NCI-H1105 (cell line): Measurements from ENCODE around the gene ACTMAP.
"Not testable (repeated sequence)": the region's sequence is repeated elsewhere in the genome, so short reads cannot be mapped to it uniquely, and the experiment has no call there.

Source experiments
- DNase-seq: peaks from one replicate; lab custom pipeline; 2025; lab: John Stamatoyannopoulos, UW

Gene ACTMAP, protein sequence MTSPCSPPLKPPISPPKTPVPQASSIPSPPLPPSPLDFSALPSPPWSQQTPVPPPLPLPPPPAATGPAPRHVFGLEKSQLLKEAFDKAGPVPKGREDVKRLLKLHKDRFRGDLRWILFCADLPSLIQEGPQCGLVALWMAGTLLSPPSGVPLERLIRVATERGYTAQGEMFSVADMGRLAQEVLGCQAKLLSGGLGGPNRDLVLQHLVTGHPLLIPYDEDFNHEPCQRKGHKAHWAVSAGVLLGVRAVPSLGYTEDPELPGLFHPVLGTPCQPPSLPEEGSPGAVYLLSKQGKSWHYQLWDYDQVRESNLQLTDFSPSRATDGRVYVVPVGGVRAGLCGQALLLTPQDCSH

DNA sequence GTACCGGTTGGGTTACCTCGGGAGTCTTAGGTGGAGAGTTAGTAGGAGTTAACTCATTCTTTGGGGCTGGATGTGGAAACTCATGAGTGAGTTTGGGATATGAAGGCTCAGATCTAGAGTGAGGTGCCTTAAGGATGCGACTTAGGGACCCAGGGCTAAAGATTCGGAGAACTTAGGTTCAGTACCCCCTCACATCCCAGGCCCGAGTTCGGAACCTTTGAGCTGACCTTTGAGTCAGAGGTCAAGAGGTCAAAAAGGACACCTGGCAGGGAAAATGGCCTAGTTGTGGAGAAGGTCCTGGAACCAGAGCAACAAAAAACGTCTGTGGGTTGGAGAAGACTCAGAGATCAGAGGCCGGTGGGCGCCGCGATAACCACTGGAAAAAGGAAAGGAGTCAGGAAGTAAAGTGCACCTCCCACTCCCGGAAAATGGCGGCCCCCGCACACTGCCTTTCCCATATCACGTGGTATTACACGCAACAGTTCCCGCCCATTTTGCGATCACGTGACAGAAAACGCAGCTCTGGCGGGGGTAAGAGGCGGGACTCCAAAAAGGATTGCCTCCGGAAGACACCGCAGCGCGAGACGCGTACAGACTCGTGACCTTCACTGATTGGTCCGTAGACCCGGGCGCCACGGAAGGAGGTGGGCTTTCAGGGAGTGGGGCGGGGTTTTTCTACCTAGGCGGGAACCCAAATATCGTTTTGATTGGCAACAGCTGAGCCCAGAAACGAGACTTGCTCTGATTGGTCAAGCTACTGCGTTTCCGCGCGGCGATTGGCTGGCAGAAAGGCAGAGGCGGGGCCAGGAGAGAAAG lies at the start of gene ACTMAP:
ACTMAP (minus strand) TSS at position 420 of the 816 bp plus-strand sequence. CDS start 674 bp downstream, outside the sequence.
- peak; percentile 100 for DNase-seq

DNA sequence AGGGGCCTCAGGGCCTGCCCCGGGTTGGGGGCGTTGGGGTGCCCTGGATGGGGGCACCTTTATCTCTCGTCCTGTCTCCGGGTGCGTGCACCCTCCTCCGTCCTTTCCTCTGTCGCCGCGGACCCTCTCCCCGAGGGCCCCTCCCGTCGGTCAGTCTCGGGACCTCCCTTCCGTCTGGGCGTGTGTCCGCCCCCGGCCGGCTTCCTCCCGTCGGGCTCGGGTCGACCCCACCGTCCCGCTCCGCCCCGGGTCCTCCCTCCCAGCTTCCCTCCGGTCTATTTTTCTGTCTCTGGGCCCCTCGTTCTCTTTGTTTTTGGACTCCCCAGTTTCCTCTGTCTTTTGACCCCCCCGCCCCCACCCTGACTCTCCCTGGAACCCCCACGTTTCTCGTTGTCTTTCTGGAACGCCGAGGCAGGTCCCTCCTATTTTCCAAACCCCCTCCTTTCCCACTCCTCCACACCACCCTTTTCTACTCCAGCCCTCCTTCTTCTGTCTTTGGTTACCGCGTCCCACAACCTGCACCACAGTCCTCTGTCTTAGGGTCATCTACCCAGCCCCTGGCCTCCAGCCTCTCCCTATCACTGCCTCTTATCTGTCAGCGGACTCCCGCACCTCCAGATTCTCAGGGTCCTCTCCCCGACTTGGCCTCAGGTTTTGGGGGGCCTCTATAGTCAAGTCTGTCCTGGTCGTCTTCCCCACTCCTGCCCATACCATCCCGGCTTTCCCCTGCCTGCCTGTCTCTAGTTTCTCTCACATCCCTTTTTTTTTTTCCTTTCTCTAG lies 49.5 kb upstream of the ACTMAP start:
- no peak for DNase-seq

DNA sequence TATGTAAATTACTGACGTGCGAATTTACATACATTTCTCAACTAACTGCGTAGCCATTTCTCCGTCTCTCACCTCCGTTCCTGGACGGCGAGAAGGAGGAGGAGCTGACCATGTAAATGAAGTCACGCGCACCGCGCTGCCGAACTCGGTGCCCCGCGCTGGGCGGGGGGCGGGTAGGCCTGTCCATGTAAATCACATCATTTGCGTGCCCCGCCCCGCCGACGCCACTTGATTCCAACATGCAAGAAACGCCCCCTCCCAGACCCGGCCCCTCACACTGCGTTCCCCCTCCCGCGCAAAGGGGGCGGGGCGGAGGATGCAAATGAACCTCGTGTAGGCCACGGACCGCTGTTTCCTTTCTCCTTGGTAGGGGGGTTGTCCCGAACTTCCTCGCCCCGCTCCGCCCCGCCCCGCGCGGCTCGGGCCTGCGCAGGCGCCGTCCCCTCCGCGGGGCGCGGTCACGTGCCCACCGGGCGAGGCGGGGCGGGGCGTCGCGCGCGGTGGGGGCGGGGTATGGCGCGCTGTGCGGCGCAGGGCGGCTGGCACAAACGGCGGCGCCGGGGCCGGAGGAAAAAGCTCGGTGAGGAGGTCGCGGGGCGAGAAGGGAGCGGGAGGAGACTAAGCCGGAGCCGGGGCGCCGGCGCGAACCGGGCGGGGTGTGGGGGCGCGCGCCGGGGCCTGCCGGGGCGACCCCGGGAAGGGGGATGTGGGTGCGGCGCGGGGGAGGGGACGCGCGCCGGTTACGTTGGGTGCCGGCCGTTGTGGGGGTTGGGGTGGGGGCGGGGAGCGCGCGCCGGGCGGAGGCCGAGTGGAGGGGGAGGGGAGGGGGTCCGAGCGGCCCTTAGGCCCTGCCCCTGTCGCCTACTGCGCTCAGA lies 48.6 kb upstream of the ACTMAP start, which contains the start of gene EGLN2:
EGLN2 (plus strand) TSS at position 509 of the 875 bp plus-strand sequence. CDS start 1,382 bp downstream, outside the sequence.
- peak; percentile 99 for DNase-seq

DNA sequence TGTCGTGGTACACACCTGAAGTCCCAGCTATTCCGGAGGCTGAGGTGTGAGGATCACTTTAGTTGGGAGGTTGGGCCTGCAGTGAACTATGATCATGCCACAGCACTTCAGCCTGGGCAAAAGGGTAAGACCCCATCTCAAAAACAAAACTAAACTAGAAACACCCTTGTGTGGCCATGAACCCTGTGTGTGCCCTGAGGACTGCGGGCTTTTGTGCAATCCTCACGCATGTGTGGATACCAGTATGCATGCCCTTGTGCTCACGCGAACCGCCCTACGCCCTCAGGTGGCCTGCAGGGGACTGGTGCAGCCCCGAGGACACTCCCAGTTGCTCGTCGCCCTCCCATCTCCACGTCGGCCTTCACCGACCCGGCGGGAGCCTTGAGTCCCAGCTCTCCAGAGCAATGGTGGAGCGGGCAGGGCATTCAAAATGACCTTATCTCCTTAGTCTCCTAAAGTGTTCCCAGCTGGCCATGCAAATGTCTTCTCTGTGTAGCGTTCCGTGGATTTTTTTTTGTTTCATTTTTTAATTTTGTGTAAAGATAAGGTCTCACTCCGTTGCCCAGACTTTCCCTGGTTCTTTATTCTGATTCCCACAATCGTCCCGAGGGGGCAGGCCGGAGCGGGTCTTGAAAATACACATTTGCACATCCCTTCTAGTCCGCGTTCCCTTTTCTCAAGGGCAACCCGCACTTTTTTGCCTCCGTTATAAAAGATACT lies 47.8 kb upstream of the ACTMAP start:
- DNase-seq: peak; percentile 54

DNA sequence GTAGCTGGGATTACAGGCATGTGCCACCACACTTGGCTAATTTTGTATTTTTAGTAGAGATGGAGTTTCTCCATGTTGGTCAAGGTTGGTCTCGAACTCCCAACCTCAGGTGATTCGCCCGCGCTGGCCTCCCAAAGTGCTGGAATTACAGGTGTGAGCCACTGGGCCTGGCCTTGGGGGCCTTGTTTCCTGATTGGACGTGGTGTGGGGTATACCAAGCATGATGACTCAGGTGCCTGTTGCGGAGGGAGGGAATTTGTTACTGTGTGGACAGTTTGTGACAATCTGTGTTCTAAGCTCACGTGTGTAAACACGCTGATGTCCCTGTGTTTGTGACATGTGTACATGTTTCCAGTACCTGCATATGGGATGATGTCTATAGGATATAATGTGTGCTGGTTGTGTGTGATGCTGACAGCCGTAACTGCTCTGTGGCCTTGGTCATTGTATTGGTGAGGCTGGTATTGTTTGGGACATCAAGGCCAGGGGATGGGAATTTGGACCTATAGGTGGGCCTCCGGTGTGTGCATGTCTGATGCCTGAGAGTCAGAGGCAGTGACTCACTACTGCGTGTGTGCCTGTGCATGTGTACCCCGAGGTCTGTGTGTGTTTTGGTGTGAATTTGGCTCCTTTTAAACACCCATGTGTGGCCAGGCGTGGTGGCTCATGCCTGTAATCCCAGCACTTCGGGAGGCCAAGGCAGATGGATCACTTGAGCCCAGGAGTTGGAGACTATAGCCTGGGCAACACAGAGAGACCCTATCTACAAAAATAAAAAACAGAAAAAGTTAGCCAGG lies 47.1 kb upstream of the ACTMAP start:
- DNase-seq: no peak

DNA sequence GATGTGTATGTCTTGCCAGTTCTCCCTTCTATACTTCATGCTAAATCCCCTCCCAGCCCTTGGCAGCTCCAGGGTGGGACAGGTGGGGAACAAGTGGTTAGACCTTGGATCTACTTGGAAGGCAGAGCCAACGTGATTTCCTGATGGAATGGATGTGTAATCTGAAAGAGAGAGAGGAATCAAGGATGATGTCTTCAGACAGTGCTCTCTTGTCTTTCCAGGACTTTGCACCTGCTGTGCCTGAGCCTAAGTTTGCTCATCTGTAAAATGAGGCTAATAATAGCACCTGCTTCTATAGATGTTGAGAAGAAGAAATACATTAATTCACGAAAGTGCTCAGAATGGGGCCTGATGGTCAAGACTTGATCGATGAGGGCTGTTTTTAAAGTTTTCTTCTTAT lies 41.7 kb upstream of the ACTMAP start:
- DNase-seq: no peak

DNA sequence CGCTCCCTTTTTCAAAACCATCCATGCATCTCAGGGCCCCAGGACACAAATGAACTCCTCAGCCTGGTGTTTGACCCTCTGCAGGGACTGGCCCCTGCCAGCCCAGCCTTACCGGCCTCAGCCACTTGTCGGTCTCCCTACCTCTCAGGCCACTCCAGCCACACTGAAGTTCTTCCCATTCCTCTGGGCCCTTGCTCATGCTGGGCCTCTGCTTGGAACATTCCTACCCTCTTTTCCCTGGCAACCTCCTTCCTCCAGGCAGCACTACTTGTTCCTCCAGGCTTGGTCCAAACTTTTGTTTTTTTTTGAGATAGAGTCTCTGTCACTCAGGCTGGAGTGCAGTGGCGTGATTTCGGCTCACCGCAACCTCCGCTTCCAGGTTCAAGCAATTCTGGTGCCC lies 41.1 kb upstream of the ACTMAP start:
- no peak for DNase-seq

DNA sequence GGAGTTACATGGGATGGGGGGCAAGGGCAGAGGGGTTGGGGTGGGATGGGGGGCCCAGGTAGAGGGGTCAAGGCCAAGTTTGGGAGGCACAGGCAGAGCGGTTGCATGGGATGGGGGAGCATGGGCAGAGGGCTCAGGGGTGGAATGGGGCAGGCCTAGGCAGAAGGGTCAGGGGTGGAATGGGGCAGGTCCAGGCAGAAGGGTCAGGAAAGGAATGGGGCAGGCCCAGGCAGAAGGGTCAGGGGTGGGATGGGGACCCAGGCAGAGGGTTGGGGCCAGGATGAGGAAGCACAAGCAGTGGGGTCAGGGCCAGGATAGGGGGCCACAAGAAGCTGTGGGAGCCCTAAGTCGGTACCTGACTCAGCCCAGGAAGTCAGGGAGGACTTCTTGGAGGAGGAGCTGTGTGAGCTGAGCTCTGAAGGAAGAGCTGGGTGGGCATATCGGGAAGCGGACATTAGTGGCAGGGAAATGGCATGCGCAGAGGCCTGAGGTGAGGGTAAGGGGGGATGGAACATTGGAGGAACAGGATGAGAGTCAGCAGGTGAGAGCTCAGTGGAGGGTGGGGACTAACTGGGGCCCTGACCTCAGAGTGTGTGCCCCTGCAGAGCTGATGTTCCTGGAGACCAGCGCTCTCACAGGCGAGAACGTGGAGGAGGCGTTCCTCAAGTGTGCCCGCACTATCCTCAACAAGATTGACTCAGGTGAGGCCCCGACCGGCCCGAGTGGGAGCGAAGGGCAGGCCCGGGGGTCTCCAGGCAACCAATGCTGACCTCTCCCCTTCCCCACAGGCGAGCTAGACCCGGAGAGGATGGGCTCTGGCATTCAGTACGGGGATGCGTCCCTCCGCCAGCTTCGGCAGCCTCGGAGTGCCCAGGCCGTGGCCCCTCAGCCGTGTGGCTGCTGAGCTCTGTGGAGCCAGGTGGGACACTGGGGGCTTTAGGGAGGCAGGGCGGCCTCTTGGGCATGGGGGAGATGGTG lies 36.1 kb upstream of the ACTMAP start:
- no peak for DNase-seq

DNA sequence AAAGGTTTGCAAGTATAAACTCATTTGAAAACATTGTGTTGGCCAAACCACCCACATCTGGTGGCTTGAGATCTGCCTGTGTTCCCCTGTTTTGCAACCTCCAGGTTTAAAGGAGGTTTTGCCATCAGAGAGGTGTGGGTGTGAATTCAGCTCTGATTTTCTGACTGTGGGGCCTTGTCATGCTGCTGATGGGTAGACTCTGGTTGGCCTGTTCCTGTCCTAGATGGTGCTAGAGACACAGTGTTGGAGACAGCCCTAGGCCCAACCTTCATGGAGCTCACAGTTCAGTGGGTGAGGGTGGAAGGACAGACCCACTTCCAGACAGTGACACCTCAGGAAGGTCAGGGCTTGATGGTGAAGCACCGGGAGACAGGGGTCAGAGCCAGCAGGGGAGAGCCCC lies 35.2 kb upstream of the ACTMAP start:
- DNase-seq: no peak

DNA sequence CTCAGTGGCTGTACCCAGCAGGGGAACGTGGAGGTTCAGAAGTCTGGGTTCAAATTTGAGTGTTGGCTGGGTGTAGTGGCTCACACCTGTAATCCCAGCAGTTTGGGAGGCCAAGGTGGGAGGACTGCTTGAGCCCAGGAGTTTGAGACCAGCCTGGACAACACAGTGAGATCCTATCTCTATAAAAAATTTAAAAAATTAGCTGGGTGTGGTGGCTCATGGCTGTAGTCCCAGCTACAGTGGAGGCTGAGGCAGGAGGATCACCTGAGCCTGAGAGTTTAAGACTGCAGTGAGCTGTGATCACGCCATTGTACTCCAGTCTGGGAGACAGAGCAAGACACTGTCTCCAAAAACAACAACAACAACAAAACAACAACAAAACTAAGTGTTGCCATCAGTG lies 33.9 kb upstream of the ACTMAP start:
- DNase-seq: not testable (repeated sequence)

DNA sequence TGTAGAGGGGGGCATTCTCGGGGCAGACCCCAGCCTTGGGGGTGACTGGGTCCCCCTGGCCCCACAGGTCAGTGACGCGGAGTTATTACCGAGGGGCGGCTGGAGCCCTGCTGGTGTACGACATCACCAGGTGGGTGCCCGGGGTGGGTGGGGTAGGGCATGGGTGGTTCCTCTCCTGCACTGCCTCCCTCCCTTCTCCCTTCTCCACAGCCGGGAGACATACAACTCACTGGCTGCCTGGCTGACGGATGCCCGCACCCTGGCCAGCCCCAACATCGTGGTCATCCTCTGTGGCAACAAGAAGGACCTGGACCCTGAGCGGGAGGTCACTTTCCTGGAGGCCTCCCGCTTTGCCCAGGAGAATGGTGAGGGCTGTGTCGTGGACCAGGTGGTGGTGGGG lies 33.4 kb upstream of the ACTMAP start:
- DNase-seq: no peak

DNA sequence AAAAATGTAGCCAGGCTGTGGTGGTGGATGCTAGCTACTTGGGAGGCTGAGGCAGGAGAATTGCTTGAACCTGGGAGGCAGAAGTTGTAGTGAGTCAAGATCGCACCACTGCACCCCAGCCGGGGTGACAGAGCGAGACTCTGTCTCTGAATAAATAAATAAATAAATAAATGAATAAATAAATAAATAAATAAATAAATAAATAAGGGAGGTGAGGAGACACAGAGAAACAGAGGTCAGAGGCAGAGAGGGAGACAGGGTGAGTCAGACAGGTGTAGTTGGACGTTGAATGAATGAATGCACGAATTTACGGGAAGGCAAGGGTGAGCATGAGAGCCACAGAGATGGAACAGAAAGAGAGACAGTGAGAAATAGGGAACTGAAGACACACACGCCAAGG lies 30.9 kb upstream of the ACTMAP start:
- DNase-seq: no peak

DNA sequence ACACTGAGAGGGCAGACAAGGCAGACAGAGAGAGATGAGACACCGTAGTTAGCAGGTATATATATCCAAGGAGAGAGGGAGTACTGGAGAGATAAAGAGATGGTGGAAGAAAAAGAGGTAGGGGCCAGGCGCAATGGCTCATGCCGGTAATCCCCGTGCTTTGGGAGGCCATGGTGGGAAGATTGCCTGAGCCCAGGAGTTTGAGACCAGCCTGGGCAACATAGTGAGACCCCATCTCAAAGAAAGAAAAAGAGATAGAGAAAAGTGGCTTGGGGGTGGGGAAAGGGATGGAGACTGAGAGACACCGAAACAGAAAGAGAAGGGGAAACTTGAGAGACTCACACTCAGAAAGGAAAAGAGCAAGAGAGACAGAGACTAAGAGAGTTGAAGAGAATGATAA lies 30.3 kb upstream of the ACTMAP start:
- DNase-seq: no peak

DNA sequence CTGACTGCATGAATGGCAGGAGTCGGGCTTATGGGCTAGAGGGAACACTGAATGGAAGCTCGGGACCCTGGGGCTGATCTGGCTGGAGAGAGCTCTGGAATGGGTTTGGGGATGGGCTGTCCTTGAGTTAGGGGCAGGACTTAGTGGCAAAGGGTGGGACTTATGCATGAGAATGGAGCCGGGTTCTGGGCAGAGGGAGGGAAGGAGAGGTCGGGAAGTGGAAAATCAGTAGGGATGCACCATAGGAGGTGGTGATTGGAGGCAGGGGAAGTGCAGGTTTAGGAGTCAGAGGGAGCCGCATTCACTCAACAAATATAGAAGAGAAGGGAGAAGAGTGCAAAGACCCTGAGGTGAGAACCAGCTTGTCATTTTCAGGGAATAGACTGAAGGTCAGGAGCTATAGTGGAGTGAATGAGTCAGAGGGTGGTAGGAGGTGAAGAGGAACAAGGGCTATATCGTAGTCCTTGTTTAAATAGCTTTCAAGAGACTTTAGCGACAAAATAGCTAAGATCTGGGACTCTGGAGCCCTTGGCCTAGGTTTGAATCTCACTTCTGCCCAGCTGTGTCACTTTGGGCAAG lies 28.5 kb upstream of the ACTMAP start:
- no peak for DNase-seq

DNA sequence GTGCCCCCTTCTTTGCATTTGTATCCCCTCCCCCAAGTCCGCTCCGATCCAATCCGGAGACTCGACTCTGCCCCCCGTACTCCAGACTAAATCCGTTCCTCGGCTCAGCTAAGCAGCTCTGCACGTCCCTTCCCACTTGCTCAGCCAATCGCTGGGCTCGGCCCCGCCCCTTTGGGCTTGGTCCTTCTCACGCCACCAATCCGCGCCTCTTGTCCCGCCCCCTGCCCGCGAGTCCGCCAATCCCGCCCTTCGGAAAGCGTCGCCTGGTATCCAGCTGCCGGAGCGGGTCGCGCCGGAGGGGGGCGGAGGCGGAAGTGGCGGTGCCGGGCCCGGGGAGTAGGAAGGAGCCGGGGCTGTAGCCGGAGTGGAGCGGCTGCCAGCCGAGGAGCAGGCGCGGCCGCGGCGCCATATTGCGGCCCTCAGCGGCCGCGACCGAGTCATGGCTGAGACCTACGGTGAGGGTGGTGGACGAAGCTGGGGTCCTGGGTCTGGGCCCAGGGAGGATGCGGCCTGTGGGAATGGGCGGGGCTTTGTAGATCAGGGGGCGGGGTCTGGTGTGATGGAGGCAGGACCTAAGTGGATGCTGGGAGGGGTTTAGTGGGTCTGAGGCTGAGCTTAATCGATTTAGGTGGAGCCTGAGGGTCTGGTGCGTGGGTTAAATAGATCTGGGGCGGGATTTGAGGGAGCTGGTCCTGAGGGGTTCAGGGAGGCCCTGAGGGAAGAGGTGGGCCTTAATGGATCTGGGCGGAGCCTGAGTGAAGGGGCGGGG lies 27.8 kb upstream of the ACTMAP start, which contains the start of gene RAB4B:
RAB4B (plus strand) TSS at position 311 of the 769 bp plus-strand sequence; CDS start at position 440, 129 bp downstream.
- DNase-seq: peak; percentile 100

DNA sequence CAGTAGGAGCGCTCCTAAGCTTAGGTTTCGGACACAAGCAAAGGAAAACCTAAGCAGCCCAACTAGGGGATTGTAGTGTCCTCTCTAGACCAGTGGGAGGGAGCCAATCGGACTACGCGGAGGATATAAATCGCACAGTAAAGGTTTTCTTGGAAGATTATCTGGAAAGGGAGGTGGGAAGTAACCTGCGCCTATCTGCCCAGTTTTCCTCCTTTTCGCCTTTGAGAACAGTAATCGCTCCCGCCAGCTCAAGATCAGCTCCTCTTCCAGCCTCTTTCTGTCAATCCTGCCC lies 27.3 kb upstream of the ACTMAP start:
- DNase-seq: no peak

DNA sequence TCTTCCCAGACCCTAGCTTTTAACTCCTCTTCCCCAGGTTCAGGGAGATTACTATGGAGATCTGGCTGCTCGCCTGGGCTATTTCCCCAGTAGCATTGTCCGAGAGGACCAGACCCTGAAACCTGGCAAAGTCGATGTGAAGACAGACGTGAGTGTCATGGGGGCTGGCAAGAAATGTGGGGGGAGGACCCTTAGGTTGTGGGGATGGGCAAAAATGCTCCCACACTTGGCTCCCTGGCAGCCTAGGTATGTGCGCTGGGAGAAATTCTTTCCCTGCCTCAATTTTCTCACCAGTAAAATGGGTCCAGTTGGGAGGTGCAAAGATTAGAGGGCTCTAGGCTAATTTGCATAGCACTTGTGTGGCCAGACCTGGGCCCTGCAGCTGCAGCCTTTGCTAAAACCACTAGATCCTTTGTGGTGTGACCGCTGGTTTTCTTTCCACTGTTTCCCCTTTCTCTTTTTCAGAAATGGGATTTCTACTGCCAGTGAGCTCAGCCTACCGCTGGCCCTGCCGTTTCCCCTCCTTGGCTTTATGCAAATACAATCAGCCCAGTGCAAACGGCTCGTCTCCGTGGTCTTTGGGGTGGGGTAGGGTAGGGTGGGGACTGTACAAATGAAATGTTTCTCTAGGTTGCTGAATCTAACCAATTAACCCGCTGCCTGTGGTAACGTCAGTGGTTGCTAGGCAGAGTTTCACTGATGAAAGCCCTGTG lies 26.8 kb upstream of the ACTMAP start:
- DNase-seq: peak; percentile 92
